Ammon's horn (tissue), 1 donor: ENCODE data around the gene TFAP2A.

Experiments used
- DNase-seq: peaks from one replicate; pipeline ENCODE4 v3.0.0-alpha.2; 2016; ENCODE audit warnings: low spot score

Gene TFAP2A

DNA sequence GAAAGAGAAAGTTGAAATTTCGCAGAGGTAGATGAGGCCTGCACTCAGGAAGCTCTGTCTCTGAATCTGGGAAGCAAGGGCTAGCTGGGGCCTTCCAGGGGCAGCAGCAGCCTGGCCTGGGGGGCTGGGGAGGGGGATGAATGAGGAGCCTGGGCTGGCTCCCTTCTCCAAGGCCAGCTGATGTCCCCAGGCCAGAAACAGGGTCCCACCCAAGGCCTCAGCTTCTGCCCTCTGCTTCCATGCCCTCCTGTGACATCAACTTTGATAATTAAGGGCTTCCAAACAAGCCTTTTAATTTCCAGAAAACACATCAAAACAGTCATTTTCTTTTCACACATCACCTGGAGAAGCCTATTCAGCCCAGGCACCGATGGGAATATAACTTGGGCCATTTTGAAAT lies 15.4 kb downstream of the TFAP2A start:
- no peak for DNase-seq

DNA sequence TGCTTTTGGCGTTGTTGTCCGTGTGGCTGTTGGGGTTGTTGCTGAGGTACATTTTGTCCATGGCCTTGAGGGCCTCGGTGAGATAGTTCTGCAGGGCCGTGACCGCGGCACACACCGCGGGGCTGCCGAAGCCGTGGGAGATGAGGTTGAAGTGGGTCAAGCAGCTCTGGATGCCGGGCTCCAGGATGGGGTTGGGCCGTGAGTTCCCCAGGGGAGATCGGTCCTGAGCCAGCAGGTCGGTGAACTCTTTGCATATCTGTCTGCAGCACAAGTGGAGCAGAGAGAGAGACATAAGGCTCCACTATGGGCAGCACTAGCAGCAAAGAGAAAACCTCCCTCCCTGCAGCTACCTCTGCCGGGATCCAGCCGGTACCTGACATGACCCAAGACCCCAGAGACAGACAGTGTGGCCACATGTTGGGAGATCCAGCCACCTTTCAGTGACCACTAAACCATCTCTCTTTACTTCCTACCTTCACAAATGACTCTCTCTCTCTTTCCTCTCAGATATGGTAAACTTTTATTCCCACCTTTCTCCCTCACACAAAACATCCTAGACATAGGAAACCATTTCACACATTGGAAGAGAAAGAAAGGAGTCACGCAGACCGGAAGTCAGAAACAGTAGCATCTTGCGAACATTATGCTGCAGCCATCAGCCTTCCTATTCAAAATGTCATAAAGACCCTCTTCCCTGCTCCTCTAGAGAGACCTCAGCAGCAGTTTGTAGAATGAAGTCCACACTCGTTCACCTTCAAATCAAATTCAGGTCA lies 16.2 kb downstream of the TFAP2A start:
- no peak for DNase-seq

GRCh38 chr6:10397756-10398445 lies 17.0 kb downstream of the TFAP2A start:
- no peak for DNase-seq

GRCh38 chr6:10396785-10397184 lies 18.1 kb downstream of the TFAP2A start:
- no peak for DNase-seq

DNA sequence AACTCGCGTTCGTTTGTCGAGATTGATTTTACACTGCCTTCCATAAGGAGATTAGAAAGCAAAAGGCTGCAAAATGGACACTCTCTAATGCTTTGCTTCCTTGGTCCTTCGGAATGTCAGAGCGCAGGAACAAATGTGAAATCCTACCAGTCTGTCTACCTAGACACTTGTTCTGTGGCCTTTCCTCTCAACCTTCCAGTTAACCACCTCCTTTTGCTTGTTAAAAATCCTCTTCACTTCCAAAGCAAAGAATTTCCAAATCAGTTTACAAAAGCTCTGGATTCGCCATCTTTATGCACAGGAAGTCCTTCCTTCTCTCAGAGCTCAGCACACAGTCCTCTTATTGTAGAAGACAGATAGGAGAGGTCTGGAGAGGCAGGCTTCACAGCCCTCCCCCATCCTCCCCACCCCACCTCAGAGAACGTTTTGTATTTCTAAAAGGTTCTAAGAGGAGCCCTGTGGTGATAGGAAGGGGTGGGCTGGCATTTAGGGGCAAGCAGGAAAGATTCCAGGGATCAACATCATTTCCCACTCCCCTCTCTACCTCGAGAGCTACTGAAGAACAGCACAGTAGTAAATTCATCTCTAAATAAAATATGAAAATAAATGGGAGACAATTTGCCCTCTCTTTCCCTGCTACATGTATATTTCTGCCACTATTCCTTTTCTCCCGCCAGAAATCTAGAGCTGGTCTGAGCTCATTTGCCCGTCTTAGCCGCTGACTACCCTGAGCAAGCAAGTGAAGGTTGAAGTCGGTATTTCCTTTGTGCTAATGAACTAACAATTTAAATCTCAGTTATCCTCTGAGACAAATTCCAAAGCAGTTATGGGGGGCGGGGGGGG lies 18.9 kb downstream of the TFAP2A start:
- no peak for DNase-seq

DNA sequence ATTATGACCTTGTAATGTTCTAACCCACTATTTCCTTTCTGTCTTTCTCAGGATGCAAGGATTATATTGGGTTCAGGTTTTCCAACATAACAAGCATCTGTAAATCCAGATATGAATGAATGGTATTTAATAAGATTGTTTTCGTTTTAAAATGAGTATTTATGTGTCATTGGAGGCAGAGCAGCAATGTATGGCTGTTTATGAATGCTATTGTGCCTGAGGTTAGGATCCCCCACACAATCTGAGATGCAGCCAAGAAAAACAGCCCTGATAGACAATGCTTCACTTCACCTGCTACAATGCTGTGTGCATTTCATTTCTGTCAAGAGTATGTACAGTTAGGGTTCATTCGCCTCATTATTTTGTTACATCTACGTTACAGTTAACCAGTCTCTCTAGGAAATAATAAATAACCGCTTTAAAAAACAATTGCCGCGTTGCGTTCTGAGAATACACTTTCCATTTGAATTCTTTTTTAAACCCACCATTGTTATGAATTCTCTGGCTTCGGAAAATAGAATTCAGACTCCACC lies 19.6 kb downstream of the TFAP2A start:
- DNase-seq = no peak

DNA sequence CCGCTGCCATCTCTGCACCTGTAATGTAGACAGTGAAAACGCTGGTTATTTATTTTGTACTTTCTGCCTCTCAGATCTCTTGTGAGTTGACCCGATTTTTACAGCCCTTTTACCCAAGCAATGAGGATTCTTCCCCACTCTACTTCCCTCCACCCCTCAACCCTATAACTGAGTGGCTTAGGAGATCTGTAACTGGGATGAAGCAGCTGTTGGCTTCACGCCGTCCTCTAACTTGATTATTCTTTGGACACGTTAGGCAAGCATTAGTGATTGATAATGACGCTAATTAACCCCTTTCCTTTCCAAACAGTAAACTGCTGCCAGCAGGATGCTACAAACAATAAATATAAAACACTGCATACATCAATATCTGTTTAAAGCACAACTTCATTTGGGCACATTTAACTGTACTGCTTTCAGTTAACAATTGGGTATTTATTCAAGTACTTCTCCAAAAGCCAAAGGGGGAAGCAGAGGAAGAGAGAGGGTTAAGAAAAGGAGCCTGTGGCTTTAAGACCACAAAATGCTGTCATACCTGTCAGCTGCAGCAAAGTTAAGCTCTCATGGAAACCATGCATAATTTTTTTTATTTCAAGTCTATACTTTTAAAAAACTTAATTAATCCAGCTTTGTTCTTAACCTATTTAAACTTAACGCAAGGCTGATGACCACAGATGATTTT lies 21.2 kb downstream of the TFAP2A start:
- no peak for DNase-seq

DNA sequence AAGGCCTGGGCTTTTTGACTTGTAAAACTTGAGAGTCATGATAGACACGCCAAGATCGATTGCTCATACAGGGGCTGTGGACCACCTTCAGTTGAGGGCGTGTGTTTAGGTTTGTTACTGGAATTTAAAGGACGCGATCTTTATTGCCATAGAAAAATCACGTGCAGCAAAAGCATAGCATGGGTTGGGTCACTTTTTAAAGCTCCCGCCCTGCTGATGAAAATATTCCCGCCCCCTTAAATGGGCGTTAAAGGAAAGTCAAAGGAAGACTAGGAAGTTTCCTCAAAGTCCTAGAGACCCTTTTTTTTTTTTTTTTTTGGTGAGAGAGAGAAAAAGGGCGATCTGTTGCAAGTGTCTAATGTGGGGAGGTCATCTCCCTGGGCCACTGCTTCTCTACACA lies 23.1 kb downstream of the TFAP2A start:
- no peak for DNase-seq

GRCh38 chr6:10391299-10391630 lies 23.6 kb downstream of the TFAP2A start:
- DNase-seq = no peak

DNA sequence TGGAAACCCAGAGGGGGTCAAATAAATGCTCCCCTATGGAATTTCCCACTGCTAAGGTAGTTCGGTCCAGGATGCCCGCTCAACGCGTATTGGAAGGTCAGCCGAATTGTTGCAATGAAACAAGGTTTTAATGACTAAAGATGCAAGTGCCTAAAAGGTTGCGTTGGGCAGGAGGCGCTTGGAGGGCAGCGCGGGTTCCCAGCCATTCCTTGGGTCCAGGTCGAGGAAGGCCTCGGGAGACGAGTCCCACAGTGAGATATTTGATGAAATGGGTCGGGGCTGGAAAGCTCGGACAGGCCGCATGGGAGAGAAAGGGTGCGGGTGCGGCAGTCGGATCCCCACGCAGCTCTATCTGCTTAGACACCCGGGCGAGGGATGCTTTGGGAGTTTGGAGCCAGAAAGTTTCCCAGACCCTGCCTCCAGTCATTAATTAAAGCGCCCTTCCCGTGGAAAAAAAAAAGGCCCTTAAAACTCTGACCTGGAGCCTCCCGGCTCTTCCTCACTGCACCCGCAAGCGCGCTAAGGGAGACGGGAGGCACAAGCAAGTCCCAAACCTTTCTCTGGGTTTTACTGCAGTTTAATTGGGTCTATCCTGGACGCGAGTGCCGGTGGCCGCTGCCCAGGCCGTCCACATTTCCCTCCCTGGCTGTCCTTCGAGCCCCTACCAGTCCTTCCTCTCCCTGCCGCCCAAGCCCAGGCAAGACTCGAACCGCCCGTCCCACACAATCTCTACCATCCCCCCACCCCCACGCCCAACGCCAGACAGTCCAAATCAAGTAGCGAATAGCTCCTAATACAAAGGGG lies 24.2 kb downstream of the TFAP2A start:
- DNase-seq = no peak

DNA sequence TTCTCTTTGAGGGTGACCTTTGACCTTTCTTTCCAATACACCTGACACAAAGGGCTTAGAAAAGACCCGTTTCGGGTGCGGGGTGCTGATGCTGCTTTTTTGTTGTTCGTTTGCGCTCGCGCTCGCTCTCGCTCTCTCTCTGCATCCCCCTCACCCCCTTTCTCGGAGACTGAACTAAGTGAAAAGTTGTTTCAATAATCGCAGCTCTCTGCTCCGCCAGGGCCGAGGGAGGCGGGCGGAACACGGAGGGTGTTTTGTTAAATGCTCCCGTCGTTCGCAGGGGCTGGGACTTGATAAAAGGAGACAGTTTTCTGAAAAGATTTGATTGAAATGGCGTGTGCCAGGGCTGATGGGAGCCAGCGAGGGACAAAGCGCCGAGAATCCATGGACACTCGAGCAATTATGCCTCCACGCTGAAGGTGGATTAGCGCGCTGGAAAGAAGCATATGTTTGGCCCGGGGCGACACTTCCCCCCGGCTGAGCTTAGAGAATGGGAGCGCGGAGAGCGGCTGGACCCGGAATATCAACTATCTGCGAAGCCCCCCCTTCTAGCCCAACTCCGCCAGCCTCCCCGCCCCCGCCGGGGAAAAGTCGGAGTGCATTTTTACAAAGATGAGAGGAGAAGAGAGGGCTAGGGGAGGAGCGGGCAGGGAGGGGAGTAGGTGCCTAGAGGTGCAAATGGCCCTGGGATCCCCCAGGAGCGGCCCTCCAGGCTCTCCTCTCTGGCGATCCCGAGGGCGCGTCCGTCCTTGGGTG lies 25.0 kb downstream of the TFAP2A start:
- DNase-seq = no peak

- no peak for DNase-seq
These were observed 27.9 kb downstream of the TFAP2A start for GRCh38 chr6:10386756-10387654.

DNA sequence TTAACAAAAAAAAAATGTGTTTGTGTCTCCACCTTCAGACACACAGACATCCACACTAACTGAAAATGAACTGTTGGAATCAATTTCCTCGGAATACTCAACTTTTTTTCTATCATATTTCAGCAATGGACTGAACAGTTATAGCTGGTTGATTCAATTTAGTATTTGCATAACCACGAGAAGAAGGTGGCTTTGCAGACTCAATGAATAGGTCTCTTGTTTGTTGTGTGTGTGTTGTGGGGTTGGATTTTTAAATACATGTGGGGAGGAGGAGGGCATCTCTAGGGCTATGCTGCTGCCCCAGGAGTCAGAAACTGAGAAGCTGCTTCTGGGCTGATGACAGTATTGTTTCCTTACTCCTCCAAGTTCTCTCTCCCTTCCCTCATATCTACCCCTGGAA lies 28.7 kb downstream of the TFAP2A start:
- DNase-seq = no peak

DNA sequence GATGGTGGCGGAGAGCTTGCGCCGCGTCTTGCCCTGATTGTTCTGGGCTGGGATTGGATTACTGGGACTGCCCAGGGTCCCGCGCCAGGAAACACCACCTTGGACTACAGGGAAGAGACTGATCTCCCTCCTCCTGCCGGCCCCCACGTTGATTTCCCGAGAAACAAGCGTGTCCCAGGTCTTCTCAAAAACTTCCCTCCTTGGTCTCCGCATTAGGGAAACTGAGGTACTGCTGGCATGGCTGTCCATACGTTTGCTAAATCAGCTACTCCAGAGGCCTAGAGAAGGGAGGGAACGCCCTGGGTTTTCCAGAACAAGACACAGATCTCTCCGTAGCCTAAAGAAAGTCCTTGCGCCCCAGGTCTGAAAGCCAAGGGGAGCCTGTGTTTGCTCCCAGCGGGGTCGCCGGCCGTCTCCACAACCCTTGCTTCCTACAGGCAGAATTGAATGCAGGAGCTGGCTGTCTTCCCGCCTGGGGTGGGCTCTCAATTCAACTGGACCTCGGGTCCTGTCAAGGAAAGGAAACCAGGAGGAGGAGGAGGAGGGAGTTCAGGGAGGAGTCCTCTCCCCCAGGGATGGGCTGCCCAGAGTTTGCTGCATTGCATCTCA lies 29.2 kb downstream of the TFAP2A start:
- DNase-seq = no peak

GRCh38 chr6:10384610-10385523 lies 30.0 kb downstream of the TFAP2A start:
- DNase-seq = no peak

- DNase-seq = no peak
These were observed 30.7 kb downstream of the TFAP2A start for GRCh38 chr6:10384091-10384609.

- DNase-seq = no peak
These were observed 31.4 kb downstream of the TFAP2A start for GRCh38 chr6:10383331-10384090.
